Activated B cell treated with CpG ODN at 0.5 μM for 24 hours (primary cell): ENCODE measurements around the gene STEAP3. TPM values are rescaled to one million over a fixed set of nuclear protein-coding genes. Genes with fewer than 3 reads are reported as not detected.

Experiments used
- ATAC-seq: fragments of 200-7000 bp; cut with Tn5 transposase; one replicate; pipeline ENCODE4 v1.10.0; 2021; ENCODE audit warnings: low read depth, mild to moderate bottlenecking, moderate library complexity
- CTCF ChIA-PET: fragments of 350-600 bp; sonication (Branson Sonifier 250); formaldehyde crosslinking; loops from one replicate; lab custom pipeline; 2021; ENCODE audit warnings: antibody characterized with exemption; lab: Charles Lee
- POLR2A ChIA-PET: fragments of 350-600 bp; sonication (Branson Sonifier 250); formaldehyde crosslinking; loops from one replicate; lab custom pipeline; 2021; ENCODE audit warnings: antibody characterized with exemption; lab: Charles Lee
- DNase-seq: peaks from one replicate; pipeline ENCODE4 v3.0.0; 2022
- H3K27ac Mint-ChIP-seq: one replicate; pipeline ENCODE4 v1.8.0; 2020; ENCODE audit warnings: mixed read lengths
- H3K27me3 Mint-ChIP-seq: one replicate; pipeline ENCODE4 v1.8.0; 2021; ENCODE audit warnings: mixed read lengths
- H3K36me3 Mint-ChIP-seq: one replicate; pipeline ENCODE4 v1.8.0; 2021; ENCODE audit warnings: low read depth, mixed read lengths
- H3K4me1 Mint-ChIP-seq: one replicate; pipeline ENCODE4 v1.8.0; 2021; ENCODE audit warnings: mixed read lengths
- H3K4me3 Mint-ChIP-seq: one replicate; pipeline ENCODE4 v1.8.0; 2020; ENCODE audit warnings: mild to moderate bottlenecking, mixed read lengths
- H3K9me3 Mint-ChIP-seq: one replicate; pipeline ENCODE4 v1.8.0; 2020; ENCODE audit warnings: mixed read lengths
- CTCF ChIP-seq: fragments of 200-600 bp; IDR thresholded peaks from one replicate; pipeline ENCODE4 v1.8.0; 2022; ENCODE audit warnings: antibody characterized with exemption, mild to moderate bottlenecking
- intact Hi-C: fragments of 100-400 bp; cut with micrococcal nuclease; formaldehyde crosslinking; loops from one replicate; pipeline ENCODE4 v1.15.1; 2024
- total RNA-seq: library from RNA; stranded (reverse); gene quantifications from 2 replicates; pipeline ENCODE4 v1.2.3, GENCODE V29; 2022

Gene STEAP3
- total RNA-seq, 1 donor from 2014 or later, result 1.1 TPM

DNA sequence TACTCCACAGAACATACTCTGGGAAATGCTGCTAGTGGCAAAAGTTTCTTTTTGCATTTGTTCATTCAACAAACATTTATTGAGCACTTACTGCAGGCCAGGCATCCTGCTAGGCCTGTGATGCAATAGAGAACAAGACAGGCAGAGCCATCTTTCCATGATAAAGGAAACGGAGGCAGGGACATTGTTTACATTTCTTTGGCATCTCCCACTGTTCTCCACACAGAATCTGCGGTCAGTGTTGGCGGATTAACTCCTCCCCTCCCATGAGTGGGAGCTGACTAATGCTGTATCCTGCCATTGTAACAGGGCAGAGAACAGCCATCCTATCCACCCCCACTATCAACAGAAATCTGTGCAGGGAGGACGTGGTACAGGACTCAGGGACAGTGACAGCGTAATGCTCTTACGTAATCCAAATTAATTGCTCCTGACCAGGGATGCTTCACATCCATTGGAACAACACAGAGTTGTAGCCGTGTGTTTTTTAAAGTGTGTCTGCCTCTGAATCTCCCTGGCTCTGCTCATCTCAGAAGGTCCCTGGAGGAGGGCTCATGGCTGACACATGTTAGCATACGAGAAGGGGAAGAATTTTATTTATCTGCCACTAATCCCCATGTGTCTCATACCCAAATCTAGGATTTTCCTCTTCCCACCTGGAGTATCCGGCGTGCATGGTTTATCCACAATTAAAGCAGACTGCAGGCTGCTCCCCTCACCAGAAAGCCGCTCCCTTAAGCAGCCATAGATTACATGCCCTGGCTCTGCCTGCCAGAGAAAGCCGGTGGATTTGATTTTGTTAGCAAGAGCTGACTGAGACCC lies 32.3 kb downstream of the STEAP3 start:
- no peak for DNase-seq
- intact Hi-C loops, result no loop called here
- Mint-ChIP-seq H3K36me3 (no peaks in the 10 kb centered on the region), H3K9me3 (no peaks in the 10 kb centered on the region), H3K27ac (no peak overlapping the region), H3K4me3 (no peak overlapping the region), H3K27me3 (no peaks in the 10 kb centered on the region), H3K4me1 (no peaks in the 10 kb centered on the region)
- no peak for ATAC-seq
- ChIA-PET POLR2A (no interaction called here), CTCF (no interaction called here)
- TF ChIP-seq CTCF, result no peak

GRCh38 chr2:119256582-119256921 lies 32.9 kb downstream of the STEAP3 start:
- Mint-ChIP-seq H3K4me1 (no peaks in the 10 kb centered on the region), H3K36me3 (no peaks in the 10 kb centered on the region), H3K9me3 (no peaks in the 10 kb centered on the region), H3K27me3 (no peaks in the 10 kb centered on the region), H3K27ac (no peak overlapping the region), H3K4me3 (no peak overlapping the region)
- ChIA-PET POLR2A (no interaction called here), CTCF (no interaction called here)
- ATAC-seq, result no peak
- TF ChIP-seq CTCF, result no peak
- DNase-seq, result no peak
- intact Hi-C loops, result no loop called here

DNA sequence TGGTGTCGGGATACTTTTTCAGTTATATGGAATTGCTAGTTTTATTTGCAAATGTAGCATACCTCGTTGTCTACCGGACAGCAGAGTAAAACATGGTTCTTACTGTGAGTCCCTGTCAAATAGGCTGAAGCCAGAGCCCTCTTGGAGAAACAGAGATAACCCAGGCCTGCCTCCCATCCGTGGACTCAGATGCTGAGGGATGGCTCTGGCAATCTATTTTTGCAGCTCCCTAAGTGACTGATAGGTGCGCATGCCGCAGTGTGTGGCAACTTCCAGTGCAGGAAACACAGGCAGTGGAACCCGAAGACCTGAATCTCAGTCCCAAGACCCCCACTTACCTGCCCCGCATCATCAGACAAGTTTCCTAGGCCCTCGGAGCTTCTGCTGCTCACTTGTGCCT lies 33.6 kb downstream of the STEAP3 start:
- no peak for DNase-seq
- Mint-ChIP-seq H3K36me3 (no peaks in the 10 kb centered on the region), H3K27me3 (no peaks in the 10 kb centered on the region), H3K4me1 (no peaks in the 10 kb centered on the region), H3K4me3 (no peak overlapping the region), H3K9me3 (no peaks in the 10 kb centered on the region), H3K27ac (no peak overlapping the region)
- ATAC-seq, result no peak
- POLR2A ChIA-PET, result no interaction called here
- intact Hi-C loops, result no loop called here
- TF ChIP-seq CTCF, result no peak
- CTCF ChIA-PET, result no interaction called here

DNA sequence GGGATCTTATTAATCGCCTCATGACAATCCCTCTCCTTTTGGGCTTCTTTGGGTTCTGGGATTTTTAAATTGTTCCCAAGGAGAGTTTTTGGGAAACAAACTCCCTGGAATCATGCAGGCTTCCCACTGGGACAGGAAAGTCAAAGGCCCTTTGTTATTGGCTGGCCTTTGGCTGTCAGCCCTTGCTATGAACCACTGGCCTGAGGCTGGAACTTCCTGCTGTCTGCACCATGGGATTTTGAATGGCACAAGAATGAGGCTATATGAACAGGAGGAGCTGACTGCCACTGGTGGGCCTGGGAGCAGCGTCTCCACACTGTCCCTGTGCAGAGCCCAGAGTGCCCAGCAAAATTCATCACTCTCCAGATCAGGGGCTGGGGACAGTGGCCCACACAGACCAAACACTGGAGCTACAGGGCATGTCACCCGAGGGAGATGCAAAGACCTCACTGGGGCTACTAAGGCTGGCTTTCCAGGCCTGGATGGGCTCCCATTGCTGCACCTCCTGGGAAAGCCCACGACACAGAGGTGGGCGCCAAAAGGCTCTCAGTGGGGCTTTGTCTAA lies 35.7 kb downstream of the STEAP3 start:
- no peak for TF ChIP-seq CTCF
- H3K4me3 Mint-ChIP-seq, result no peak overlapping the region
- H3K27me3 Mint-ChIP-seq, result no peaks in the 10 kb centered on the region
- no peaks in the 10 kb centered on the region for H3K4me1 Mint-ChIP-seq
- ATAC-seq (no peak), DNase-seq (no peak)
- ChIA-PET POLR2A (no interaction called here), CTCF (no interaction called here)
- no peaks in the 10 kb centered on the region for H3K9me3 Mint-ChIP-seq
- intact Hi-C loops, result no loop called here
- H3K36me3 Mint-ChIP-seq, result no peaks in the 10 kb centered on the region
- no peak overlapping the region for H3K27ac Mint-ChIP-seq

- no peaks in the 10 kb centered on the region for H3K4me1 Mint-ChIP-seq
- no peak for ATAC-seq
These were observed 37.2 kb downstream of the STEAP3 start for GRCh38 chr2:119260646-119261492.

More at GRCh38 chr2:119260646-119261492, 37.2 kb downstream of the STEAP3 start:
- CTCF ChIA-PET, result no interaction called here
- POLR2A ChIA-PET, result interaction anchor here (0.6 kb wide), 1 partner anchor 303 kb away, joined by 8 read pairs; no protein-coding TSS in a partner anchor
- H3K9me3 Mint-ChIP-seq, result no peaks in the 10 kb centered on the region
- TF ChIP-seq CTCF, result no peak
- no peak overlapping the region for H3K27ac Mint-ChIP-seq
- intact Hi-C loops, result loop anchor here (10.0 kb wide), 2 partner anchors 246 to 1216 kb away; no protein-coding TSS in a partner anchor
- no peak for DNase-seq
- no peak overlapping the region for H3K4me3 Mint-ChIP-seq
- no peaks in the 10 kb centered on the region for H3K36me3 Mint-ChIP-seq
- no peaks in the 10 kb centered on the region for H3K27me3 Mint-ChIP-seq
